K562 (cell line): ENCODE results near the gene FGR. TPM values are rescaled to one million over a fixed set of nuclear protein-coding genes. Genes with fewer than 3 reads are reported as not detected.
A peak's percentile ranks its signal among the peaks of the same experiment; 100 is the strongest.

ENCODE experiments used
- CTBP1 ChIP-seq: fragments of 450-650 bp; IDR thresholded peaks from 2 replicates; pipeline ENCODE4 v1.6.1; 2016; ENCODE audit warnings: borderline replicate concordance
- DPF2 ChIP-seq: fragments of 450-650 bp; IDR thresholded peaks from 2 replicates; pipeline ENCODE4 v1.6.1; 2016
- ETV5 ChIP-seq: sonication (generic); formaldehyde crosslinking; IDR thresholded peaks from 2 replicates; pipeline ENCODE4 v1.4.0; 2020; ENCODE audit warnings: low read depth, mild to moderate bottlenecking, missing genetic modification reagents
- FOSL1 ChIP-seq: fragments of 200-800 bp; sonication (Bioruptor generic); conservative IDR thresholded peaks from 2 replicates; pipeline ENCODE4 v1.6.1; 2016; ENCODE audit warnings: missing genetic modification characterization, missing compliant biosample characterization
- FOXK1 ChIP-seq: sonication (generic); formaldehyde crosslinking; IDR thresholded peaks from 2 replicates; pipeline ENCODE4 v1.8.0; 2022; ENCODE audit warnings: missing genetic modification reagents, mild to moderate bottlenecking, borderline replicate concordance
- HLTF ChIP-seq: fragments of 450-650 bp; IDR thresholded peaks from 2 replicates; pipeline ENCODE4 v1.6.1; 2016
- MCM2 ChIP-seq: fragments of 450-650 bp; IDR thresholded peaks from 2 replicates; pipeline ENCODE4 v1.6.1; 2017; ENCODE audit warnings: low read depth, mild to moderate bottlenecking
- MED1 ChIP-seq: sonication (generic); formaldehyde crosslinking; IDR thresholded peaks from 2 replicates; pipeline ENCODE4 v1.8.1; 2023; ENCODE audit warnings: missing genetic modification reagents, borderline replicate concordance
- MTA1 ChIP-seq: fragments of 450-650 bp; IDR thresholded peaks from 2 replicates; pipeline ENCODE4 v1.6.1; 2017; ENCODE audit warnings: borderline replicate concordance
- MXI1 ChIP-seq: IDR thresholded peaks from 2 replicates; pipeline ENCODE4 v1.6.1; 2011; ENCODE audit warnings: low read depth, mild to moderate bottlenecking, improper control_type of control experiment, low read length
- NCOA2 ChIP-seq, 2 experiments: fragments of 450-650 bp; IDR thresholded peaks; 2 replicates each; pipeline ENCODE4 v1.6.1; 2018; ENCODE audit warnings: mild to moderate bottlenecking in 2 of 2, moderate library complexity in 1 of 2; ENCODE audit not compliant: partially characterized antibody in 2 of 2
- NR1H2 ChIP-seq: sonication (generic); formaldehyde crosslinking; IDR thresholded peaks from 2 replicates; pipeline ENCODE4 v1.4.0; 2020; ENCODE audit warnings: mild to moderate bottlenecking, missing genetic modification reagents
- POLR2A ChIP-seq: fragments of 450-650 bp; conservative IDR thresholded peaks from 2 replicates; pipeline ENCODE4 v1.6.1; 2016
- POLR3G ChIP-seq: IDR thresholded peaks from 2 replicates; pipeline ENCODE4 v1.6.1; 2011; ENCODE audit not compliant: insufficient read length, insufficient replicate concordance; ENCODE audit errors: extremely low read depth
- RCOR1 ChIP-seq, 2 experiments: IDR thresholded peaks; 2 replicates each; pipeline ENCODE4 v1.6.1; 2012; ENCODE audit warnings: low read depth in 2 of 2, low read length in 2 of 2, borderline replicate concordance in 1 of 2, improper control_type of control experiment in 1 of 2
- SP2 ChIP-seq: IDR thresholded peaks from 2 replicates; pipeline ENCODE4 v1.6.1; 2011; ENCODE audit warnings: mild to moderate bottlenecking, low read depth, low read length, moderate library complexity; ENCODE audit not compliant: poor library complexity, severe bottlenecking; ENCODE audit errors: extremely low read depth
- SRSF1 ChIP-seq: fragments of 200-400 bp; formaldehyde crosslinking; IDR thresholded peaks from 2 replicates; pipeline ENCODE4 v1.6.1; 2017; ENCODE audit warnings: mild to moderate bottlenecking, low read depth, low read length, moderate library complexity
- STAT5B ChIP-seq: fragments of 250-450 bp; sonication (Bioruptor Pico); IDR thresholded peaks from 2 replicates; pipeline ENCODE4 v1.8.0; 2021; ENCODE audit warnings: mild to moderate bottlenecking, inconsistent platforms
- TAF9B ChIP-seq: fragments of 450-650 bp; IDR thresholded peaks from 2 replicates; pipeline ENCODE4 v1.6.1; 2018; ENCODE audit warnings: mild to moderate bottlenecking; ENCODE audit not compliant: partially characterized antibody
- TRIM24 ChIP-seq, 2 experiments: fragments of 450-650 bp; IDR thresholded peaks; 2 replicates each; pipeline ENCODE4 v1.6.1; 2016
- ZC3H8 ChIP-seq: fragments of 450-650 bp; IDR thresholded peaks from 2 replicates; pipeline ENCODE4 v1.6.1; 2017
- ZNF224 ChIP-seq: sonication (generic); formaldehyde crosslinking; IDR thresholded peaks from 2 replicates; pipeline ENCODE4 v1.8.0; 2022; ENCODE audit warnings: mild to moderate bottlenecking, missing genetic modification reagents
- ZNF586 ChIP-seq: fragments of 450-650 bp; formaldehyde crosslinking; conservative IDR thresholded peaks from 2 replicates; pipeline ENCODE4 v1.4.0; 2020; ENCODE audit warnings: mild to moderate bottlenecking, moderate library complexity
- ZNF830 ChIP-seq: fragments of 250-450 bp; sonication (Bioruptor Pico); IDR thresholded peaks from 2 replicates; pipeline ENCODE4 v1.5.0; 2021; ENCODE audit warnings: mild to moderate bottlenecking
- polyA plus RNA-seq, 8 experiments: library from polyadenylated mRNA; depleted of rRNA in 4 of 8; stranded (reverse) in 5 of 8; unstranded in 3 of 8; fragments of >200 nt; fragmentation: Nextera tagmentation in 2 of 8; fragmentation: Illumina TruSeq in 1 of 8; extraction: Ambion mirVana in 2 of 8; extraction: Trizol in 1 of 8; gene quantifications; 2 replicates each; pipeline versions ENCODE4 v1.2.1 to v1.2.3, GENCODE V29; 2011 to 2014; ENCODE audit warnings: inconsistent platforms in 1 of 8, missing spikeins in 1 of 8
- total RNA-seq, 7 experiments: library from RNA; depleted of rRNA in 6 of 7; stranded (reverse); fragments of >200 nt in 6 of 7; fragmentation: Illumina TruSeq in 2 of 7; extraction: Trizol in 2 of 7; gene quantifications; 2 replicates each; pipeline versions ENCODE4 v1.2.1 to v1.2.3, GENCODE V29; 2011 to 2021; ENCODE audit warnings: low replicate concordance in 1 of 7
- TF ChIP-seq, protein P1 (sequence below), 2 experiments: fragments of 450-650 bp in 1 of 2; sonication (generic) in 1 of 2; formaldehyde crosslinking; conservative IDR thresholded peaks; 2 replicates each; pipeline versions ENCODE4 v1.4.0 to v1.8.1; 2020 to 2022; ENCODE audit warnings: mild to moderate bottlenecking in 1 of 2, missing genetic modification reagents in 1 of 2
- TF ChIP-seq, protein P2 (sequence below), 2 experiments: fragments of 450-650 bp; IDR thresholded peaks; 2 replicates each; pipeline ENCODE4 v1.6.1; 2018; ENCODE audit warnings: mild to moderate bottlenecking in 2 of 2, low read depth in 1 of 2; ENCODE audit not compliant: partially characterized antibody in 2 of 2
- TF ChIP-seq, protein P3 (sequence below): sonication (generic); formaldehyde crosslinking; IDR thresholded peaks from 2 replicates; pipeline ENCODE4 v1.8.0; 2022; ENCODE audit warnings: mild to moderate bottlenecking, missing genetic modification reagents

The FGR gene
- total and polyA plus RNA-seq, 9 of the 15 experiments (the other 6 are each of a cell fraction or from before 2014, with no cell fraction given), result 0.04 to 0.11 TPM; not detected in 7

DNA sequence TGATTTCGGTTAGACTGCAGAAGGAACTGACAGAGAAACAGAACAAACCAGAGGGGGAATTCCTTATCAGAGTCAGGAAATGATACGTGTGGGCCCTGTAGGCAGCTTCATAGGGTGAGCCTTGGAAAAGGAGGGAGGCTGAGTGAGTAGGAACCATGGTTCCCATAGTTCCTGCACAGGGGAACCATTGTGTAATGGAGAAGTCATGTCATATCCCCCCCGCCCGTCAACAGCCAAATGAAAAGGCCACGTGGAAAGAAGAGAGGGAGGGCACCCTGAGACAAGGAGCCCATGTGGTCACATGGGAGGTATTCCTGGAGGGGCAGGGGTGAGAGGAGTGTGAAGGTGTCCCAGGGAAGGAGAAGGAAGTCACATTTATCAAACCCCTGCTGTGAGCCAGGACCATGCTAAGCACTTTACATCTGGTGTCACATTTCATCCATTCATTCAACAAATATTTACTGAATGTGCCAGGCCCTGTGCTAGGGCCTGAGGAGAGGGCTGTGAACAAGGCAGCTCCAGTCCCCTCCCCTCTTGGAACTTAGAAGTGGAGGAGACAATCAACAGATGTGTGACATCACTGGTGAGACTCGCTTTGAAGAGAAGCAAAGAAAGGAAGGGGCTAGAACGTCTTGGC is 15.7 kb upstream of the FGR start (continued):
- TF ChIP-seq ZNF224 (CRISPR knock-in tag) (no peak), MXI1 (no peak), POLR2A (no peak), POLR3G (no peak), NCOA2 (IDR thresholded peaks at IDR 0.05; ENCODE audit: partially characterized antibody in 2 of 2) (no peak), DPF2 (no peak), FOXK1 (CRISPR knock-in tag) (no peak), ZNF586 (CRISPR knock-in tag) (no peak), HLTF (no peak), MTA1 (0 out of 2 replicates have a peak, but pooled peaks have one; percentile 32), ZC3H8 (no peak), CTBP1 (no peak), FOSL1 (peak; percentile 39; the same call in 1 of the 2 replicates), ZNF830 (CRISPR knock-in tag) (no peak), NR1H2 (CRISPR knock-in tag) (no peak), ETV5 (CRISPR knock-in tag) (no peak), MED1 (no peak), SRSF1 (no peak), SP2 (no peak), STAT5B (CRISPR knock-in tag) (no peak), TAF9B (no peak), MCM2 (no peak), RCOR1 (IDR thresholded peaks at IDR 0.05; ENCODE audit: borderline replicate concordance in 1 of 2, low read depth in 2 of 2, low read length in 2 of 2) (peak in 1 of 2 experiments; percentile 25; a peak in 1 of 4 replicates), TRIM24 (IDR thresholded peaks at IDR 0.05) (no peak)
- TF ChIP-seq, protein P1, sequence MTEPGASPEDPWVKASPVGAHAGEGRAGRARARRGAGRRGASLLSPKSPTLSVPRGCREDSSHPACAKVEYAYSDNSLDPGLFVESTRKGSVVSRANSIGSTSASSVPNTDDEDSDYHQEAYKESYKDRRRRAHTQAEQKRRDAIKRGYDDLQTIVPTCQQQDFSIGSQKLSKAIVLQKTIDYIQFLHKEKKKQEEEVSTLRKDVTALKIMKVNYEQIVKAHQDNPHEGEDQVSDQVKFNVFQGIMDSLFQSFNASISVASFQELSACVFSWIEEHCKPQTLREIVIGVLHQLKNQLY (CRISPR knock-in tag; conservative IDR thresholded peaks at IDR 0.05), result no peak
- TF ChIP-seq, protein P2, sequence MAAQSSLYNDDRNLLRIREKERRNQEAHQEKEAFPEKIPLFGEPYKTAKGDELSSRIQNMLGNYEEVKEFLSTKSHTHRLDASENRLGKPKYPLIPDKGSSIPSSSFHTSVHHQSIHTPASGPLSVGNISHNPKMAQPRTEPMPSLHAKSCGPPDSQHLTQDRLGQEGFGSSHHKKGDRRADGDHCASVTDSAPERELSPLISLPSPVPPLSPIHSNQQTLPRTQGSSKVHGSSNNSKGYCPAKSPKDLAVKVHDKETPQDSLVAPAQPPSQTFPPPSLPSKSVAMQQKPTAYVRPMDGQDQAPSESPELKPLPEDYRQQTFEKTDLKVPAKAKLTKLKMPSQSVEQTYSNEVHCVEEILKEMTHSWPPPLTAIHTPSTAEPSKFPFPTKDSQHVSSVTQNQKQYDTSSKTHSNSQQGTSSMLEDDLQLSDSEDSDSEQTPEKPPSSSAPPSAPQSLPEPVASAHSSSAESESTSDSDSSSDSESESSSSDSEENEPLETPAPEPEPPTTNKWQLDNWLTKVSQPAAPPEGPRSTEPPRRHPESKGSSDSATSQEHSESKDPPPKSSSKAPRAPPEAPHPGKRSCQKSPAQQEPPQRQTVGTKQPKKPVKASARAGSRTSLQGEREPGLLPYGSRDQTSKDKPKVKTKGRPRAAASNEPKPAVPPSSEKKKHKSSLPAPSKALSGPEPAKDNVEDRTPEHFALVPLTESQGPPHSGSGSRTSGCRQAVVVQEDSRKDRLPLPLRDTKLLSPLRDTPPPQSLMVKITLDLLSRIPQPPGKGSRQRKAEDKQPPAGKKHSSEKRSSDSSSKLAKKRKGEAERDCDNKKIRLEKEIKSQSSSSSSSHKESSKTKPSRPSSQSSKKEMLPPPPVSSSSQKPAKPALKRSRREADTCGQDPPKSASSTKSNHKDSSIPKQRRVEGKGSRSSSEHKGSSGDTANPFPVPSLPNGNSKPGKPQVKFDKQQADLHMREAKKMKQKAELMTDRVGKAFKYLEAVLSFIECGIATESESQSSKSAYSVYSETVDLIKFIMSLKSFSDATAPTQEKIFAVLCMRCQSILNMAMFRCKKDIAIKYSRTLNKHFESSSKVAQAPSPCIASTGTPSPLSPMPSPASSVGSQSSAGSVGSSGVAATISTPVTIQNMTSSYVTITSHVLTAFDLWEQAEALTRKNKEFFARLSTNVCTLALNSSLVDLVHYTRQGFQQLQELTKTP (IDR thresholded peaks at IDR 0.05; ENCODE audit: low read depth in 1 of 2, partially characterized antibody in 2 of 2), result no peak
- TF ChIP-seq, protein P3, sequence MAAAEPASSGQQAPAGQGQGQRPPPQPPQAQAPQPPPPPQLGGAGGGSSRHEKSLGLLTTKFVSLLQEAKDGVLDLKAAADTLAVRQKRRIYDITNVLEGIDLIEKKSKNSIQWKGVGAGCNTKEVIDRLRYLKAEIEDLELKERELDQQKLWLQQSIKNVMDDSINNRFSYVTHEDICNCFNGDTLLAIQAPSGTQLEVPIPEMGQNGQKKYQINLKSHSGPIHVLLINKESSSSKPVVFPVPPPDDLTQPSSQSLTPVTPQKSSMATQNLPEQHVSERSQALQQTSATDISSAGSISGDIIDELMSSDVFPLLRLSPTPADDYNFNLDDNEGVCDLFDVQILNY, result no peak
